Trophoblast cell (in vitro differentiated cells and primary cell): ENCODE measurements around the gene DNM1.

Experiments used
- DNase-seq, 2 donors: peaks; one replicate each; pipeline ENCODE4 v3.0.0-alpha.2; 2016
- H2AFZ ChIP-seq: 2 replicates; pipeline ENCODE4 v1.6.1; 2013; ENCODE audit warnings: low read length, moderate library complexity, mild to moderate bottlenecking; ENCODE audit not compliant: insufficient read depth, poor library complexity
- H2AK5ac ChIP-seq: 2 replicates; pipeline ENCODE4 v1.6.1; 2013; ENCODE audit warnings: mild to moderate bottlenecking, low read length
- H2BK120ac ChIP-seq: 2 replicates; pipeline ENCODE4 v1.6.1; 2013; ENCODE audit warnings: low read length, mild to moderate bottlenecking, moderate library complexity; ENCODE audit not compliant: insufficient read depth, poor library complexity
- H2BK12ac ChIP-seq: 2 replicates; pipeline ENCODE4 v1.6.1; 2013; ENCODE audit warnings: mild to moderate bottlenecking, low read length, moderate library complexity
- H2BK5ac ChIP-seq: 2 replicates; pipeline ENCODE4 v1.6.1; 2013; ENCODE audit warnings: low read length, low read depth, moderate library complexity, mild to moderate bottlenecking; ENCODE audit not compliant: poor library complexity
- H3K14ac ChIP-seq: 2 replicates; pipeline ENCODE4 v1.6.1; 2013; ENCODE audit warnings: mild to moderate bottlenecking, low read length
- H3K18ac ChIP-seq: 2 replicates; pipeline ENCODE4 v1.6.1; 2013; ENCODE audit warnings: mild to moderate bottlenecking, low read length
- H3K23ac ChIP-seq: 2 replicates; pipeline ENCODE4 v1.6.1; 2013; ENCODE audit warnings: low read length
- H3K27ac ChIP-seq: 2 replicates; pipeline ENCODE4 v1.5.1; 2013; ENCODE audit warnings: low read depth, mild to moderate bottlenecking, inconsistent platforms, low read length, moderate library complexity
- H3K27me3 ChIP-seq: 2 replicates; pipeline ENCODE4 v1.6.1; 2013; ENCODE audit warnings: inconsistent platforms, mild to moderate bottlenecking, low read length, moderate library complexity; ENCODE audit not compliant: insufficient read depth
- H3K36me3 ChIP-seq, 2 experiments: 1 replicate in 1 of 2; 2 replicates in 1 of 2; pipeline ENCODE4 v1.6.1; 2013; ENCODE audit warnings: low read length in 2 of 2, mild to moderate bottlenecking in 2 of 2, moderate library complexity in 1 of 2; ENCODE audit not compliant: insufficient read depth in 2 of 2, control insufficient read depth in 1 of 2
- H3K4ac ChIP-seq: 2 replicates; pipeline ENCODE4 v1.6.1; 2013; ENCODE audit warnings: low read depth, mild to moderate bottlenecking, low read length, moderate library complexity
- H3K4me1 ChIP-seq, 2 experiments: 1 replicate in 1 of 2; 2 replicates in 1 of 2; pipeline ENCODE4 v1.6.1; 2013; ENCODE audit warnings: low read length in 2 of 2, mild to moderate bottlenecking in 2 of 2, moderate library complexity in 1 of 2; ENCODE audit not compliant: insufficient read depth in 2 of 2, control insufficient read depth in 1 of 2
- H3K4me2 ChIP-seq: 2 replicates; pipeline ENCODE4 v1.6.1; 2013; ENCODE audit warnings: inconsistent platforms, mild to moderate bottlenecking, low read length, moderate library complexity
- H3K4me3 ChIP-seq: 2 replicates; pipeline ENCODE4 v1.5.1; 2013; ENCODE audit warnings: mild to moderate bottlenecking, low read depth, low read length, inconsistent platforms
- H3K79me1 ChIP-seq: one replicate; pipeline ENCODE4 v1.6.1; 2013; ENCODE audit warnings: low read length
- H3K79me2 ChIP-seq: 2 replicates; pipeline ENCODE4 v1.6.1; 2013; ENCODE audit warnings: low read length, mild to moderate bottlenecking; ENCODE audit not compliant: control insufficient read depth, insufficient read depth, poor library complexity
- H3K9ac ChIP-seq: 2 replicates; pipeline ENCODE4 v1.6.1; 2013; ENCODE audit warnings: mild to moderate bottlenecking, low read length
- H3K9me3 ChIP-seq: 2 replicates; pipeline ENCODE4 v1.6.1; 2013; ENCODE audit warnings: low read depth, mild to moderate bottlenecking, control low read depth, inconsistent platforms, low read length; ENCODE audit not compliant: insufficient read depth
- H4K12ac ChIP-seq: 2 replicates; pipeline ENCODE4 v1.6.1; 2013; ENCODE audit warnings: low read depth, mild to moderate bottlenecking, low read length, moderate library complexity
- H4K8ac ChIP-seq: 2 replicates; pipeline ENCODE4 v1.6.1; 2013; ENCODE audit warnings: low read depth, mild to moderate bottlenecking, low read length, moderate library complexity
- H4K91ac ChIP-seq: one replicate; pipeline ENCODE4 v1.6.1; 2013; ENCODE audit warnings: low read depth, mild to moderate bottlenecking, low read length, moderate library complexity
- whole genome bisulfite sequencing: extraction: QIAGEN DNeasy Blood & Tissue Kit; methylation state at CpG from one replicate; pipeline ENCODE4 v1.1.7; 2013; ENCODE audit warnings: missing lambda C conversion rate; ENCODE audit not compliant: insufficient read length, insufficient coverage; ENCODE audit errors: extremely low coverage; 5-methylcytosine and 5-hydroxymethylcytosine counted together

The DNM1 gene

DNA sequence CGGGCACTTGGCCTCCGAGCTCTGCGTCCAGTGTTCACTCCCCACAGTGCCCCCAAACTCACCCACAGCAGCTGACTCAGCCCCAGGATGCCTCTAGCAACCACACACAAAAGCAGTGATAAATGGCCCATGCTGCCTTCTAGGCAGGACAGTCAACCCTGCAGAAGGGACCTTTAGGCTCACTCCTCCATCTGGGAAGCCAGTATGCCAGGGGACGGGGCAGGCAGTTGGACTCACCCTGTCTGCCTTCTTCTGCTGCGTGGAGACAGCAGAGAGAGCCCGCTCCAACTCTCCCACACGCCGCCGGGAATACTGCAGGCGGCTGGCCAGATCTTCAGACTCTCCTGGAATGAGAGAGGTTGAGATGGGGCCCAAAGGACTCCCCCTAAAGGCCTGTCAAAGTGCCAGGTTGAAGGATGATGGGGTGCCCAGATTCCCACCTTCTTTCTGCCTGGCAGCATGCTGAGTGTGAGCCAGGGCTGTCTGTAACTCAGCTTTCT is 62.2 kb downstream of the DNM1 start:
- Histone ChIP-seq H3K4ac (no peak overlapping the region), H3K36me3 (peaks cover 66 to 80% of the 10 kb centered on the region in 2 experiments), H3K18ac (peak overlapping the region; percentile 27), H2AK5ac (no peak overlapping the region), H3K4me2 (no peak overlapping the region), H3K27ac (no peak overlapping the region), H3K79me1 (no peaks in the 10 kb centered on the region), H2BK12ac (no peak overlapping the region), H3K9ac (no peak overlapping the region), H4K12ac (no peak overlapping the region), H4K91ac (no peak overlapping the region), H3K4me1 (no peaks in the 10 kb centered on the region), H3K4me3 (no peak overlapping the region), H3K23ac (no peak overlapping the region), H3K79me2 (no peaks in the 10 kb centered on the region), H3K27me3 (no peaks in the 10 kb centered on the region), H2BK120ac (no peak overlapping the region), H3K14ac (no peak overlapping the region), H4K8ac (no peak overlapping the region), H2AFZ (no peak overlapping the region), H3K9me3 (peaks cover 3% of the 10 kb centered on the region), H2BK5ac (no peak overlapping the region)
- WGBS, result no CpG with 5 or more reads among the region's 10 CpGs
- no peak for DNase-seq

GRCh38 chr9:128266868-128267590 is 63.9 kb downstream of the DNM1 start:
- H2AFZ ChIP-seq, result no peak overlapping the region
- no peak for DNase-seq
- H2BK12ac ChIP-seq, result no peak overlapping the region
- no peak overlapping the region for H3K9ac ChIP-seq
- no peak overlapping the region for H3K4ac ChIP-seq
- no peak overlapping the region for H3K4me3 ChIP-seq
- no peak overlapping the region for H3K18ac ChIP-seq
- no peaks in the 10 kb centered on the region for H3K79me1 ChIP-seq
- no peak overlapping the region for H2BK5ac ChIP-seq
- H3K27ac ChIP-seq, result no peak overlapping the region
- H3K23ac ChIP-seq, result no peak overlapping the region
- H4K8ac ChIP-seq, result no peak overlapping the region
- no peak overlapping the region for H2AK5ac ChIP-seq
- peaks cover 54 to 70% of the 10 kb centered on the region in 2 experiments for H3K36me3 ChIP-seq
- no peaks in the 10 kb centered on the region for H3K79me2 ChIP-seq
- H4K91ac ChIP-seq, result no peak overlapping the region
- no peak overlapping the region for H3K4me2 ChIP-seq
- H4K12ac ChIP-seq, result no peak overlapping the region
- peaks cover 3% of the 10 kb centered on the region for H3K9me3 ChIP-seq
- H2BK120ac ChIP-seq, result no peak overlapping the region
- H3K27me3 ChIP-seq, result no peaks in the 10 kb centered on the region
- H3K4me1 ChIP-seq, result peaks cover 4 to 9% of the 10 kb centered on the region in 2 experiments
- WGBS, result no CpG with 5 or more reads among the region's 15 CpGs
- no peak overlapping the region for H3K14ac ChIP-seq

DNA sequence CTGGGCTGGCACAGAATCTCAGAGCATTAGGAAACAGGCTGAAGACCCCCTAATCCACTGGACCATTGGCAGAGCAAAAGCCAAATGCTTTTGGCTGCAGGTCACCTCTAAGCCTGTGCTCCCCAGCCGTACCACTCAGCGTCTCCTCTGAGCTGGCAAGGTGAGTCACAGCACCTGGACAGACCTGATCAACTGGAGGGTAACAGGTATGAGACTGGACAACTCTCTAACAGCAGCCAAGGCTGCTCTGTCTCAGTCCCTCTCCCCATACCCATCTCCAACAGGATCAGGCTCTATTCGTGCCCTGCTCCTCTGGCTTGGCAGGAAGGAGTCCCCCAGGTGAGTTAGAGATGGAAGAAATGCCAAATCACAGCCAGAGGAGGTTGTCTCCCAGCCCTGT is 67.9 kb downstream of the DNM1 start:
- no CpG with 5 or more reads among the region's 3 CpGs for WGBS
- Histone ChIP-seq H4K12ac (no peak overlapping the region), H2BK120ac (no peak overlapping the region), H3K18ac (no peak overlapping the region), H3K36me3 (peaks cover 45 to 56% of the 10 kb centered on the region in 2 experiments), H3K14ac (peak overlapping the region; percentile 14), H2BK12ac (no peak overlapping the region), H3K9ac (no peak overlapping the region), H3K79me1 (peaks cover 9% of the 10 kb centered on the region), H2BK5ac (no peak overlapping the region), H3K79me2 (peaks cover 9% of the 10 kb centered on the region), H3K23ac (no peak overlapping the region), H3K27ac (peak overlapping the region; percentile 57), H3K4me1 (peaks cover 4 to 14% of the 10 kb centered on the region in 2 experiments), H3K4me3 (no peak overlapping the region), H4K91ac (peak overlapping the region; percentile 40), H2AFZ (no peak overlapping the region), H3K9me3 (peaks cover 3% of the 10 kb centered on the region), H2AK5ac (no peak overlapping the region), H3K4me2 (peak overlapping the region; percentile 29), H4K8ac (no peak overlapping the region), H3K27me3 (no peaks in the 10 kb centered on the region), H3K4ac (no peak overlapping the region)
- DNase-seq, result peak; percentile 78 to 86

DNA sequence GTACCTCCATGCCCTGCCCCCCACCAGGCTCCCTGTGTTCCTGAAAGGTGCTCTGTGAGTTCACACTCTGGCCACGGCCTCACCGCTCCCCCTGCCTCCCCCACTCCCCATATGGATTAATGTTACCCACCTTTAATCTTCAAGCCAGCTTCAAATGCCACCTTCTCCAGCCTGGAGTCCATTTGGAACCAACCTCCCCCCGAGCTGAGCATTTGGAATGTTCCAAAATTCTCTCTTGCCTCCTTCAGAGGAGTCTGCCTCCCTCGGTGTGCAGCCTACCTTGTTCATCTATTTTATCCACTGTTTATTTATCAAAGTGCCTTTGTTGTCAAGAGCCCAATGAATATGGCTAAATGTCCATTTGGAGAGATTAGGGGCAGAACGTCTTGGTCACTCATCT is 68.3 kb downstream of the DNM1 start:
- H3K9me3 ChIP-seq, result peaks cover 3% of the 10 kb centered on the region
- no peak overlapping the region for H3K9ac ChIP-seq
- peaks cover 13% of the 10 kb centered on the region for H3K79me1 ChIP-seq
- H3K4me3 ChIP-seq, result no peak overlapping the region
- H2BK12ac ChIP-seq, result no peak overlapping the region
- no peak overlapping the region for H3K18ac ChIP-seq
- H2AK5ac ChIP-seq, result no peak overlapping the region
- H2BK5ac ChIP-seq, result no peak overlapping the region
- no peak overlapping the region for H4K12ac ChIP-seq
- peak overlapping the region; percentile 40 for H4K91ac ChIP-seq
- peak overlapping the region; percentile 29 for H3K4me2 ChIP-seq
- H4K8ac ChIP-seq, result no peak overlapping the region
- peak overlapping the region; percentile 57 for H3K27ac ChIP-seq
- WGBS, result no CpG with 5 or more reads among the region's 5 CpGs
- no peak overlapping the region for H2AFZ ChIP-seq
- no peak overlapping the region for H3K23ac ChIP-seq
- peaks cover 43 to 52% of the 10 kb centered on the region in 2 experiments for H3K36me3 ChIP-seq
- H3K79me2 ChIP-seq, result peaks cover 12% of the 10 kb centered on the region
- no peak overlapping the region for H3K4ac ChIP-seq
- H2BK120ac ChIP-seq, result no peak overlapping the region
- DNase-seq, result no peak
- H3K14ac ChIP-seq, result peak overlapping the region; percentile 14
- no peaks in the 10 kb centered on the region for H3K27me3 ChIP-seq
- peaks cover 4 to 14% of the 10 kb centered on the region in 2 experiments for H3K4me1 ChIP-seq
